IPS DF 4.7 (cell line): ENCODE measurements around the gene IQSEC1.

Experiments used
- DNase-seq: peaks from one replicate; pipeline ENCODE4 v3.0.0-alpha.2; 2013; ENCODE audit warnings: low spot score; ENCODE audit errors: extremely low read depth

IQSEC1 gene

GRCh38 chr3:12955651-12956315, 117.4 kb downstream of the IQSEC1 start:
- DNase-seq, result no peak

- no peak for DNase-seq
These were observed 118.2 kb downstream of the IQSEC1 start for GRCh38 chr3:12954891-12955650.

- no peak for DNase-seq
These were observed 119.0 kb downstream of the IQSEC1 start for GRCh38 chr3:12954180-12954579.

- DNase-seq, result no peak
These were observed 119.8 kb downstream of the IQSEC1 start for GRCh38 chr3:12953201-12953995.

GRCh38 chr3:12952343-12953200, 120.7 kb downstream of the IQSEC1 start:
- DNase-seq, result no peak

- DNase-seq, result no peak
These were observed 124.1 kb downstream of the IQSEC1 start for GRCh38 chr3:12948891-12949711.

- no peak for DNase-seq
These were observed 124.9 kb downstream of the IQSEC1 start for GRCh38 chr3:12948371-12948770.

- no peak for DNase-seq
These were observed 125.5 kb downstream of the IQSEC1 start for GRCh38 chr3:12947504-12948369.

- DNase-seq, result no peak
These were observed 126.4 kb downstream of the IQSEC1 start for GRCh38 chr3:12946649-12947316.

- DNase-seq, result no peak
These were observed 127.0 kb downstream of the IQSEC1 start for GRCh38 chr3:12946251-12946648.

- DNase-seq, result no peak
These were observed 128.4 kb downstream of the IQSEC1 start for GRCh38 chr3:12944849-12945248.

- no peak for DNase-seq
These were observed 128.8 kb downstream of the IQSEC1 start for GRCh38 chr3:12944413-12944812.

- DNase-seq, result no peak
These were observed 129.9 kb downstream of the IQSEC1 start for GRCh38 chr3:12943124-12944021.

GRCh38 chr3:12941495-12942023, 131.7 kb downstream of the IQSEC1 start:
- DNase-seq, result no peak

GRCh38 chr3:12940854-12941253, 132.4 kb downstream of the IQSEC1 start:
- DNase-seq, result no peak

GRCh38 chr3:12939137-12939536, 134.1 kb downstream of the IQSEC1 start:
- no peak for DNase-seq

- no peak for DNase-seq
These were observed 134.9 kb downstream of the IQSEC1 start for GRCh38 chr3:12938258-12938711.
